Measurements from ENCODE around the gene SEC14L2.
"Not testable (repeated sequence)": the region's sequence is repeated elsewhere in the genome, so short reads cannot be mapped to it uniquely, and the experiment has no call there.

The SEC14L2 gene

GRCh38 chr22:30393885-30394284, 2.9 kb upstream of the SEC14L2 start:
- no peak overlapping the region for H3K4me3 ChIP-seq (replicated peaks; ENCODE audit: low read depth, low read length)
- no peak for DNase-seq (ENCODE audit: low read depth)
- TF ChIP-seq CTCF (IDR thresholded peaks at IDR 0.05; ENCODE audit: low read length, missing control alignments): no peak

GRCh38 chr22:30397656-30398635, 1.1 kb downstream of the SEC14L2 start:
- no peak for DNase-seq (ENCODE audit: low read depth)
- TF ChIP-seq CTCF (IDR thresholded peaks at IDR 0.05; ENCODE audit: low read length, missing control alignments): no peak

GRCh38 chr22:30398685-30399680, 2.2 kb downstream of the SEC14L2 start:
- DNase-seq (ENCODE audit: low read depth): no peak
- no peak for TF ChIP-seq CTCF (IDR thresholded peaks at IDR 0.05; ENCODE audit: low read length, missing control alignments)
- H3K4me3 ChIP-seq (replicated peaks; ENCODE audit: low read depth, low read length): peak overlapping the region; percentile 80

More at GRCh38 chr22:30397656-30398635, 1.1 kb downstream of the SEC14L2 start:
- H3K4me3 ChIP-seq (replicated peaks; ENCODE audit: low read depth, low read length): peak overlapping the region; percentile 80

- DNase-seq (ENCODE audit: low read depth): no peak
- no peak overlapping the region for H3K4me3 ChIP-seq (replicated peaks; ENCODE audit: low read depth, low read length)
- no peak for TF ChIP-seq CTCF (IDR thresholded peaks at IDR 0.05; ENCODE audit: low read length, missing control alignments)
Observed at GRCh38 chr22:30399718-30400117, 2.9 kb downstream of the SEC14L2 start.

- DNase-seq (ENCODE audit: low read depth): no peak
- no peak overlapping the region for H3K4me3 ChIP-seq (replicated peaks; ENCODE audit: low read depth, low read length)
- TF ChIP-seq CTCF (IDR thresholded peaks at IDR 0.05; ENCODE audit: low read length, missing control alignments): no peak
Observed at GRCh38 chr22:30400159-30400558, 3.3 kb downstream of the SEC14L2 start.

GRCh38 chr22:30401024-30401423, 4.2 kb downstream of the SEC14L2 start:
- H3K4me3 ChIP-seq (replicated peaks; ENCODE audit: low read depth, low read length); DNase-seq (ENCODE audit: low read depth): not testable (repeated sequence)

Measured in fibroblast of pulmonary artery (primary cell).